Stomach (tissue), 4 donors: Measurements from ENCODE around the gene AFDN.

ENCODE experiments used
- POLR2A ChIP-seq, 4 donors: fragments of 450-650 bp; IDR thresholded peaks; one replicate each; pipeline ENCODE4 v1.6.1; 2016; ENCODE audit warnings: antibody characterized with exemption in 4 of 4, control low read depth in 2 of 4, mild to moderate bottlenecking in 1 of 4, moderate library complexity in 1 of 4
- POLR2AphosphoS5 ChIP-seq, 3 donors: sonication (generic); formaldehyde crosslinking; IDR thresholded peaks; one replicate each; pipeline ENCODE4 v1.6.1; 2016; ENCODE audit warnings: antibody characterized with exemption in 3 of 3

GRCh38 chr6:167877994-167878779, 51.5 kb downstream of the AFDN start:
- no peak for TF ChIP-seq POLR2AphosphoS5 (IDR thresholded peaks at IDR 0.05)
- no peak for TF ChIP-seq POLR2A (IDR thresholded peaks at IDR 0.05)
